Fibroblast of lung (primary cell): ENCODE measurements around the gene KCTD11. TPM values are rescaled to one million over a fixed set of nuclear protein-coding genes. Genes with fewer than 3 reads are reported as not detected.

Experiments used
- DNase-seq, 2 donors: peaks; one replicate each; pipeline versions ENCODE4 v3.0.0 to v3.0.0-alpha.2; 2010; ENCODE audit warnings: low read depth in 2 of 2
- H2AFZ ChIP-seq: 2 replicates; pipeline ENCODE4 v1.5.1; 2012; ENCODE audit warnings: low read length, control low read depth, inconsistent platforms
- H3K27ac ChIP-seq: 2 replicates; pipeline ENCODE4 v1.5.1; 2011; ENCODE audit warnings: low read length, control low read depth; ENCODE audit not compliant: insufficient read depth
- H3K27me3 ChIP-seq: 2 replicates; pipeline ENCODE4 v1.5.1; 2011; ENCODE audit warnings: mild to moderate bottlenecking, low read length; ENCODE audit not compliant: control insufficient read depth, insufficient read depth
- H3K36me3 ChIP-seq: 2 replicates; pipeline ENCODE4 v1.5.1; 2011; ENCODE audit warnings: low read length; ENCODE audit not compliant: control insufficient read depth, insufficient read depth
- H3K4me1 ChIP-seq: 2 replicates; pipeline ENCODE4 v1.5.1; 2011; ENCODE audit warnings: low read length; ENCODE audit not compliant: control insufficient read depth, insufficient read depth; ENCODE audit errors: extremely low read depth
- H3K4me2 ChIP-seq: 2 replicates; pipeline ENCODE4 v1.5.1; 2011; ENCODE audit warnings: low read length, control low read depth; ENCODE audit not compliant: insufficient read depth; ENCODE audit errors: extremely low read depth
- H3K4me3 ChIP-seq, 4 experiments: fragments of 200-600 bp in 1 of 4; sonication (generic) in 1 of 4; replicated peaks in 1 of 4; 2 replicates each; pipeline ENCODE4 v1.5.1; 2011 to 2016; ENCODE audit warnings: low read length in 4 of 4, low read depth in 3 of 4, mild to moderate bottlenecking in 3 of 4, control low read depth in 2 of 4, inconsistent platforms in 1 of 4, mixed read lengths in 1 of 4; ENCODE audit not compliant: insufficient read depth in 1 of 4; ENCODE audit errors: control extremely low read depth in 1 of 4
- H3K79me2 ChIP-seq: 2 replicates; pipeline ENCODE4 v1.5.1; 2012; ENCODE audit warnings: mild to moderate bottlenecking, low read length, inconsistent platforms; ENCODE audit not compliant: control insufficient read depth, insufficient read depth
- H3K9ac ChIP-seq: 2 replicates; pipeline ENCODE4 v1.5.1; 2011; ENCODE audit warnings: mild to moderate bottlenecking, low read length, control low read depth; ENCODE audit not compliant: insufficient read depth
- H3K9me3 ChIP-seq: 2 replicates; pipeline ENCODE4 v1.5.1; 2012; ENCODE audit warnings: low read depth, low read length; ENCODE audit not compliant: control insufficient read depth, insufficient read depth
- H4K20me1 ChIP-seq: 2 replicates; pipeline ENCODE4 v1.5.1; 2011; ENCODE audit warnings: low read length; ENCODE audit not compliant: control insufficient read depth, insufficient read depth; ENCODE audit errors: extremely low read depth
- EZH2 ChIP-seq: IDR thresholded peaks from 2 replicates; pipeline ENCODE4 v1.5.1; 2012; ENCODE audit warnings: low read length, control low read depth, mild to moderate bottlenecking; ENCODE audit errors: missing control alignments
- polyA plus RNA-seq, 2 donors: library from polyadenylated mRNA; depleted of rRNA in 1 of 2; stranded (reverse) in 1 of 2; unstranded in 1 of 2; fragments of >200 nt; gene quantifications; 2 replicates each; pipeline ENCODE4 v1.2.1, GENCODE V29; 2011 to 2012; ENCODE audit warnings: missing spikeins in 1 of 2
- total RNA-seq: library from RNA; depleted of rRNA; stranded (reverse); fragments of >200 nt; gene quantifications from 2 replicates; pipeline ENCODE4 v1.2.1, GENCODE V29; 2014
- TF ChIP-seq, protein P1 (sequence below), 2 donors: IDR thresholded peaks in 1 of 2; conservative IDR thresholded peaks in 1 of 2; 1 replicate in 1 of 2; 2 replicates in 1 of 2; pipeline ENCODE4 v1.5.1; 2011 to 2012; ENCODE audit warnings: low read length in 2 of 2, control low read depth in 1 of 2, inconsistent platforms in 1 of 2, low read depth in 1 of 2, mild to moderate bottlenecking in 1 of 2

Gene KCTD11
- total and polyA plus RNA-seq, 2 donors (not counting 1 experiment from before 2014, with no cell fraction given), result 8.8 to 11.9 TPM

- no peaks in the 10 kb centered on the region for H4K20me1 ChIP-seq
- peak within 1 kb of the TSS; percentile 80 for H3K9ac ChIP-seq
- H3K79me2 ChIP-seq, result no peaks in the 10 kb centered on the region
These were observed 42.7 kb downstream of the KCTD11 start, which contains the start of gene PLSCR3 for GRCh38 chr17:7394452-7395191. Gene PLSCR3, minus strand, starts transcription at chr17:7394525. Its CDS starts 415 bp downstream, at chr17:7394110.

DNA sequence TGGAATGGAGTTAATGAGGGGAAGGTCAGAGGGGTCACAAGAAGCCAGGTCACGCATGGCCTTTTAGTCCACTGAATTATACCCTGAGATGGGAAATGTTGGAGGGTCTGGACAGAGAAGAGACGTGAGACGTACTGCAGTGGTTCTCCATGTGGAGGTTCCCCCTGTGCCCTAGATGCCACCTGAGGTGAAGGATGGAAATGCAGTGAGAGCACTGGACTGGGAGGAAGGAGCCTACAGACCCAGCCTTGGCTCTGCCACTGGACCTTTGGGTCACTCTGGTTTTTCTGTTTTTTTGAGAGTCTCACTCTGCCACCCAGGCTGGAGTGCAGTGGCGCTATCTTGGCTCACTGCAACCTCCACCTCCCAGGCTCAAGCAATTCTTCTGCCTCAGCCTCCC is 44.2 kb downstream of the KCTD11 start:
- TF ChIP-seq, protein P1, sequence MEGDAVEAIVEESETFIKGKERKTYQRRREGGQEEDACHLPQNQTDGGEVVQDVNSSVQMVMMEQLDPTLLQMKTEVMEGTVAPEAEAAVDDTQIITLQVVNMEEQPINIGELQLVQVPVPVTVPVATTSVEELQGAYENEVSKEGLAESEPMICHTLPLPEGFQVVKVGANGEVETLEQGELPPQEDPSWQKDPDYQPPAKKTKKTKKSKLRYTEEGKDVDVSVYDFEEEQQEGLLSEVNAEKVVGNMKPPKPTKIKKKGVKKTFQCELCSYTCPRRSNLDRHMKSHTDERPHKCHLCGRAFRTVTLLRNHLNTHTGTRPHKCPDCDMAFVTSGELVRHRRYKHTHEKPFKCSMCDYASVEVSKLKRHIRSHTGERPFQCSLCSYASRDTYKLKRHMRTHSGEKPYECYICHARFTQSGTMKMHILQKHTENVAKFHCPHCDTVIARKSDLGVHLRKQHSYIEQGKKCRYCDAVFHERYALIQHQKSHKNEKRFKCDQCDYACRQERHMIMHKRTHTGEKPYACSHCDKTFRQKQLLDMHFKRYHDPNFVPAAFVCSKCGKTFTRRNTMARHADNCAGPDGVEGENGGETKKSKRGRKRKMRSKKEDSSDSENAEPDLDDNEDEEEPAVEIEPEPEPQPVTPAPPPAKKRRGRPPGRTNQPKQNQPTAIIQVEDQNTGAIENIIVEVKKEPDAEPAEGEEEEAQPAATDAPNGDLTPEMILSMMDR (conservative IDR thresholded peaks at IDR 0.05 in 1 of 2, IDR thresholded peaks at IDR 0.05 in 1 of 2; ENCODE audit: low read depth in 1 of 2, low read length in 2 of 2), result no peak
- TF ChIP-seq EZH2, result no peak
- DNase-seq, result no peak
- H2AFZ ChIP-seq, result no peak overlapping the region

More at GRCh38 chr17:7394452-7395191, 42.7 kb downstream of the KCTD11 start, which contains the start of gene PLSCR3:
- H3K36me3 ChIP-seq, result peaks cover 13% of the 10 kb centered on the region
- peak within 1 kb of the TSS; percentile 99 for H3K4me2 ChIP-seq
- no peaks in the 10 kb centered on the region for H3K27me3 ChIP-seq
- TF ChIP-seq, protein P1 (conservative IDR thresholded peaks at IDR 0.05 in 1 of 2, IDR thresholded peaks at IDR 0.05 in 1 of 2; ENCODE audit: low read depth in 1 of 2, low read length in 2 of 2), result peak; percentile 34 to 49
- TF ChIP-seq EZH2, result no peak
- peak within 1 kb of the TSS; percentile 83 for H2AFZ ChIP-seq
- H3K4me1 ChIP-seq, result peaks cover 3% of the 10 kb centered on the region
- no peaks in the 10 kb centered on the region for H3K9me3 ChIP-seq
- H3K27ac ChIP-seq, result peak within 1 kb of the TSS; percentile 90
- DNase-seq, result peak; percentile 79 to 83
- peak within 1 kb of the TSS; percentile 54 to 96 (median 80) for H3K4me3 ChIP-seq

GRCh38 chr17:7398612-7399011 is 46.6 kb downstream of the KCTD11 start:
- H3K4me2 ChIP-seq, result no peak overlapping the region
- no peaks in the 10 kb centered on the region for H3K79me2 ChIP-seq
- no peak for TF ChIP-seq EZH2
- TF ChIP-seq, protein P1 (conservative IDR thresholded peaks at IDR 0.05 in 1 of 2, IDR thresholded peaks at IDR 0.05 in 1 of 2; ENCODE audit: low read depth in 1 of 2, low read length in 2 of 2), result no peak
- no peaks in the 10 kb centered on the region for H4K20me1 ChIP-seq
- H3K36me3 ChIP-seq, result no peaks in the 10 kb centered on the region
- peaks cover 10% of the 10 kb centered on the region for H3K4me1 ChIP-seq
- no peak overlapping the region for H3K9ac ChIP-seq
- H3K27ac ChIP-seq, result no peak overlapping the region
- no peaks in the 10 kb centered on the region for H3K9me3 ChIP-seq
- H3K27me3 ChIP-seq, result no peaks in the 10 kb centered on the region
- H2AFZ ChIP-seq, result no peak overlapping the region
- DNase-seq, result no peak
- no peak overlapping the region for H3K4me3 ChIP-seq

More for the DNA sequence above, 44.2 kb downstream of the KCTD11 start:
- no peak overlapping the region for H3K4me2 ChIP-seq
- no peak overlapping the region for H3K27ac ChIP-seq
- peaks cover 6% of the 10 kb centered on the region for H3K36me3 ChIP-seq
- no peak overlapping the region for H3K9ac ChIP-seq
- H3K27me3 ChIP-seq, result no peaks in the 10 kb centered on the region
- H3K79me2 ChIP-seq, result no peaks in the 10 kb centered on the region
- H4K20me1 ChIP-seq, result no peaks in the 10 kb centered on the region
- no peaks in the 10 kb centered on the region for H3K9me3 ChIP-seq
- no peak overlapping the region for H3K4me3 ChIP-seq
- H3K4me1 ChIP-seq, result peaks cover 3% of the 10 kb centered on the region
